Measurements from ENCODE around the gene ATP1A1. TPM values are rescaled to one million over a fixed set of nuclear protein-coding genes. Genes with fewer than 3 reads are reported as not detected.

ATP1A1 gene
- total and polyA plus RNA-seq, 9 of the 15 experiments (the other 6 are each of a cell fraction or from before 2014, with no cell fraction given), result 99.3 to 513 (median 234) TPM

DNA sequence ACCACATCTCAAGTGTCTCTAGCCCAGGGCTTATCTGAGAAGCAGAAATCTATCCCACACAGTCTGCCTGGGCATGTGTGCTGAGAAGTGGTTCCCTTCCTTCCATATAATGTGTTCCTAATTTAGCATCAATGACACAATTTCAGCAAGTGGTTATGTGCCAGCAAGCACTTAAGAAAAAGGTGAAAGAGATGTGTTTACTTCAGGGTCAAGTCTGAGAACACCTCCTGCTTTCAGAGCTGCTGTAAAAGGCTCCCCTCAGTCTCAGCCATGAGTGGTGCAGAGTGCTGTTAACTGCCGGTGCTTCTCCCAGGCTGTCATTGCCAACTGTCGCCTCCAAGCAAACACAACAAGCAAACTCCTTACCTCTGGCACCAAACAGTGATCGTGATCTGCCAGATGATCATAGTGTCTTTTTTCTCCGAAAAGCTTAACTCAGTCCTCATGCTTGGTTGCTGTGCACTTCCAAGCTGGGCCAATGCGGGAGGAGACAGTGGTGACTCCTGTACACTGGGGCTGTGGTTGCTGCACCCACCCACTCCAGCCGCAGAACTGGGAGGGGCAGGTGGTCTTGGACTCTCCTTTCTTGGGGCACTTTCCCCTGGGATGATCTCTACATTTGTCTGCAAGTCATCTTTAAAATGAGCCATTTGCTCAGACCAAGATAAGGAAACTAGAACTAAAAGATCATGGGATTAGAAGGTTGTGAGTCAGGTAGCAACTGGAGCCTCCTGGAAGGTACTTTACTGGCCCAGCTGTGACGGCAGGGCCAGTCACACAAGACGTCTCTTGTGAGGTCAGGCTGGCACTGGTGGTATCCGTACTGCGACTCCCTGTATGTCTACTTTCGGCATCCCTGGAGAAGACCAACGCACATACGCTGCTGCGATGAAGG, 32.4 kb downstream of the ATP1A1 start (continued):
- TF ChIP-seq, protein P1, sequence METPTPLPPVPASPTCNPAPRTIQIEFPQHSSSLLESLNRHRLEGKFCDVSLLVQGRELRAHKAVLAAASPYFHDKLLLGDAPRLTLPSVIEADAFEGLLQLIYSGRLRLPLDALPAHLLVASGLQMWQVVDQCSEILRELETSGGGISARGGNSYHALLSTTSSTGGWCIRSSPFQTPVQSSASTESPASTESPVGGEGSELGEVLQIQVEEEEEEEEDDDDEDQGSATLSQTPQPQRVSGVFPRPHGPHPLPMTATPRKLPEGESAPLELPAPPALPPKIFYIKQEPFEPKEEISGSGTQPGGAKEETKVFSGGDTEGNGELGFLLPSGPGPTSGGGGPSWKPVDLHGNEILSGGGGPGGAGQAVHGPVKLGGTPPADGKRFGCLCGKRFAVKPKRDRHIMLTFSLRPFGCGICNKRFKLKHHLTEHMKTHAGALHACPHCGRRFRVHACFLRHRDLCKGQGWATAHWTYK (CRISPR knock-in tag; IDR thresholded peaks at IDR 0.05), result no peak
- TF ChIP-seq, protein P2, sequence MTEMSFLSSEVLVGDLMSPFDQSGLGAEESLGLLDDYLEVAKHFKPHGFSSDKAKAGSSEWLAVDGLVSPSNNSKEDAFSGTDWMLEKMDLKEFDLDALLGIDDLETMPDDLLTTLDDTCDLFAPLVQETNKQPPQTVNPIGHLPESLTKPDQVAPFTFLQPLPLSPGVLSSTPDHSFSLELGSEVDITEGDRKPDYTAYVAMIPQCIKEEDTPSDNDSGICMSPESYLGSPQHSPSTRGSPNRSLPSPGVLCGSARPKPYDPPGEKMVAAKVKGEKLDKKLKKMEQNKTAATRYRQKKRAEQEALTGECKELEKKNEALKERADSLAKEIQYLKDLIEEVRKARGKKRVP (CRISPR knock-in tag; IDR thresholded peaks at IDR 0.05), result no peak
- TF ChIP-seq NFXL1 (CRISPR knock-in tag; IDR thresholded peaks at IDR 0.05) (no peak), KHSRP (IDR thresholded peaks at IDR 0.05) (no peak), BRF1 (IDR thresholded peaks at IDR 0.05; ENCODE audit: borderline replicate concordance, extremely low read depth, insufficient read length) (no peak), ZNF445 (CRISPR knock-in tag; IDR thresholded peaks at IDR 0.05; ENCODE audit: low read depth) (no peak), ZNF79 (CRISPR knock-in tag; IDR thresholded peaks at IDR 0.05; ENCODE audit: low read depth) (no peak), SMARCA5 (IDR thresholded peaks at IDR 0.05) (no peak), ZNF253 (CRISPR knock-in tag; conservative IDR thresholded peaks at IDR 0.05) (no peak), ARNT (IDR thresholded peaks at IDR 0.05) (no peak), ZNF431 (CRISPR knock-in tag; IDR thresholded peaks at IDR 0.05) (no peak), CCAR2 (IDR thresholded peaks at IDR 0.05; ENCODE audit: low read depth, low read length) (no peak), DPF2 (IDR thresholded peaks at IDR 0.05) (peak; percentile 69), ZKSCAN8 (CRISPR knock-in tag; IDR thresholded peaks at IDR 0.05) (no peak), SP1 (CRISPR knock-in tag; IDR thresholded peaks at IDR 0.05) (no peak), JUNB (CRISPR knock-in tag; conservative IDR thresholded peaks at IDR 0.05) (no peak), SRSF3 (IDR thresholded peaks at IDR 0.05; ENCODE audit: insufficient read depth, low read length) (no peak), TEAD4 (IDR thresholded peaks at IDR 0.05; ENCODE audit: low read length) (0 out of 2 replicates have a peak, but pooled peaks have one; percentile 18), TEAD4 (CRISPR knock-in tag; IDR thresholded peaks at IDR 0.05; ENCODE audit: borderline replicate concordance) (no peak), ATF7 (IDR thresholded peaks at IDR 0.05) (no peak), ZNF212 (CRISPR knock-in tag; IDR thresholded peaks at IDR 0.05) (no peak)
- TF ChIP-seq, protein P3, sequence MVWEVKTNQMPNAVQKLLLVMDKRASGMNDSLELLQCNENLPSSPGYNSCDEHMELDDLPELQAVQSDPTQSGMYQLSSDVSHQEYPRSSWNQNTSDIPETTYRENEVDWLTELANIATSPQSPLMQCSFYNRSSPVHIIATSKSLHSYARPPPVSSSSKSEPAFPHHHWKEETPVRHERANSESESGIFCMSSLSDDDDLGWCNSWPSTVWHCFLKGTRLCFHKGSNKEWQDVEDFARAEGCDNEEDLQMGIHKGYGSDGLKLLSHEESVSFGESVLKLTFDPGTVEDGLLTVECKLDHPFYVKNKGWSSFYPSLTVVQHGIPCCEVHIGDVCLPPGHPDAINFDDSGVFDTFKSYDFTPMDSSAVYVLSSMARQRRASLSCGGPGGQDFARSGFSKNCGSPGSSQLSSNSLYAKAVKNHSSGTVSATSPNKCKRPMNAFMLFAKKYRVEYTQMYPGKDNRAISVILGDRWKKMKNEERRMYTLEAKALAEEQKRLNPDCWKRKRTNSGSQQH (CRISPR knock-in tag; IDR thresholded peaks at IDR 0.05), result no peak
- TF ChIP-seq, protein P4, sequence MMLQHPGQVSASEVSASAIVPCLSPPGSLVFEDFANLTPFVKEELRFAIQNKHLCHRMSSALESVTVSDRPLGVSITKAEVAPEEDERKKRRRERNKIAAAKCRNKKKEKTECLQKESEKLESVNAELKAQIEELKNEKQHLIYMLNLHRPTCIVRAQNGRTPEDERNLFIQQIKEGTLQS (IDR thresholded peaks at IDR 0.05), result peak; percentile 27; the same call in 1 of the 2 replicates
- TF ChIP-seq, protein P4 (CRISPR knock-in tag; conservative IDR thresholded peaks at IDR 0.05), result no peak
- TF ChIP-seq, protein P5, sequence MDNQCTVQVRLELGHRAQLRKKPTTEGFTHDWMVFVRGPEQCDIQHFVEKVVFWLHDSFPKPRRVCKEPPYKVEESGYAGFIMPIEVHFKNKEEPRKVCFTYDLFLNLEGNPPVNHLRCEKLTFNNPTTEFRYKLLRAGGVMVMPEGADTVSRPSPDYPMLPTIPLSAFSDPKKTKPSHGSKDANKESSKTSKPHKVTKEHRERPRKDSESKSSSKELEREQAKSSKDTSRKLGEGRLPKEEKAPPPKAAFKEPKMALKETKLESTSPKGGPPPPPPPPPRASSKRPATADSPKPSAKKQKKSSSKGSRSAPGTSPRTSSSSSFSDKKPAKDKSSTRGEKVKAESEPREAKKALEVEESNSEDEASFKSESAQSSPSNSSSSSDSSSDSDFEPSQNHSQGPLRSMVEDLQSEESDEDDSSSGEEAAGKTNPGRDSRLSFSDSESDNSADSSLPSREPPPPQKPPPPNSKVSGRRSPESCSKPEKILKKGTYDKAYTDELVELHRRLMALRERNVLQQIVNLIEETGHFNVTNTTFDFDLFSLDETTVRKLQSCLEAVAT (IDR thresholded peaks at IDR 0.05), result no peak
